ENCODE data around the gene UGT1A1.

Gene UGT1A1

GRCh38 chr2:233796254-233796653, 36.2 kb downstream of the UGT1A1 start:
- DNase-seq (ENCODE audit: low read depth), result no peak

GRCh38 chr2:233798335-233799086, 38.4 kb downstream of the UGT1A1 start:
- DNase-seq (ENCODE audit: low read depth), result no peak

GRCh38 chr2:233799087-233799665, 39.1 kb downstream of the UGT1A1 start:
- DNase-seq (ENCODE audit: low read depth), result no peak

GRCh38 chr2:233799716-233800115, 39.6 kb downstream of the UGT1A1 start:
- DNase-seq (ENCODE audit: low read depth), result no peak

GRCh38 chr2:233800208-233800607, 40.1 kb downstream of the UGT1A1 start:
- DNase-seq (ENCODE audit: low read depth), result no peak

- no peak for DNase-seq (ENCODE audit: low read depth)
These were observed 41.5 kb downstream of the UGT1A1 start for GRCh38 chr2:233801357-233802131.

- DNase-seq (ENCODE audit: low read depth), result no peak
These were observed 42.2 kb downstream of the UGT1A1 start for GRCh38 chr2:233802132-233802815.

- DNase-seq (ENCODE audit: low read depth), result no peak
These were observed 43.3 kb downstream of the UGT1A1 start for GRCh38 chr2:233803292-233803911.

- DNase-seq (ENCODE audit: low read depth), result no peak
These were observed 43.9 kb downstream of the UGT1A1 start for GRCh38 chr2:233803994-233804393.

- DNase-seq (ENCODE audit: low read depth), result no peak
These were observed 47.3 kb downstream of the UGT1A1 start for GRCh38 chr2:233807215-233807865.

GRCh38 chr2:233807966-233808935, 48.2 kb downstream of the UGT1A1 start:
- DNase-seq (ENCODE audit: low read depth), result no peak

GRCh38 chr2:233810385-233810784, 50.3 kb downstream of the UGT1A1 start:
- no peak for DNase-seq (ENCODE audit: low read depth)

GRCh38 chr2:233811087-233811486, 51.0 kb downstream of the UGT1A1 start:
- no peak for DNase-seq (ENCODE audit: low read depth)

- no peak for DNase-seq (ENCODE audit: low read depth)
These were observed 51.7 kb downstream of the UGT1A1 start for GRCh38 chr2:233811732-233812131.

GRCh38 chr2:233813236-233814055, 53.4 kb downstream of the UGT1A1 start:
- DNase-seq (ENCODE audit: low read depth), result no peak

- no peak for DNase-seq (ENCODE audit: low read depth)
These were observed 54.2 kb downstream of the UGT1A1 start for GRCh38 chr2:233814056-233814835.

- no peak for DNase-seq (ENCODE audit: low read depth)
These were observed 55.8 kb downstream of the UGT1A1 start for GRCh38 chr2:233815861-233816260.

- no peak for DNase-seq (ENCODE audit: low read depth)
These were observed 56.3 kb downstream of the UGT1A1 start for GRCh38 chr2:233816334-233816733.

GRCh38 chr2:233816771-233817170, 56.7 kb downstream of the UGT1A1 start:
- no peak for DNase-seq (ENCODE audit: low read depth)
